Measurements from ENCODE around the gene ZNF750.

Gene ZNF750

DNA sequence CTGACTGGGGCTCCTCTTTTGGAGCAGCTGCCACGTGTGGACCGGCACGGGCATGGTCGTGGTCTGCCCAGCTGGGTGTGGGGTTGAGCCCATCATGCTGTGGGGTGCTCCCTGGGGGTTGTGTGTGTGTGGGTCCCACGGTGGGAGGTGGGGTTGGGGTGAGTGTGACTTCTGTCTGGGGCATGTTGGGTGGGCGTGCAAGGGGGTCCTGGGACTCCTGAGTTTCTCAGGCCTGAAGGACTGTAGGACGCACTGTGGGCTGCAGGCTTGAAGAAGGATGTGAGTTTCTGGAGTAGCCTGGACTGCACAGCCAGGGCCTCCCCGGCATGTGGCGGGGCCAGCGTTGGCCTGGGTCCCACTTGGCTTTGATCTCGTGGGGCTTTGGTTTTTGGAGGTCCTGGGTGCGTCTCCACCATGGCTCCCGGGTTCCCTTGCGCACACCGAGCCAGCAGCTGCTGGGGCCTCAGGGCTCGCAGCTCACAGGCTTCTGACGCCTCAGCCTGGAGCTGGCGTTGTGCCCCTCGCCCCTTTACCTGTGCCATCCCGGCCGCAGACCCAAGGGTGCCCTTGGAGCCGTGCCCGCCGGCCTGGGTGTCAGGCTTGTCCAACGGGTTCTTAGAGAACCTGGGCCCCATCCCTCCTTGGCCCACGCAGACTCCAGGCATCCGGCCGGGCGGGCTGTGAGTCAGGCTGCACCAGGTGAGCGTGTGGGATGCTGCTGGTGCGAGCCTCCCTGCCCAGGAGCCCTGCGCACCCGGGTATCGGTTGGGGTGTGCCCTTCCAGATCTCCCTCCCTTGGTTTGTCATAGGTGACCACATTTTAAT, 34.4 kb upstream of the ZNF750 start:
- DNase-seq: no peak
- in situ Hi-C loops (cut with HindIII; ENCODE audit: low pct_ligation_motif_present, low pct_unique_long_range_greater_than_20kb, low sequenced_read_pairs): no loop called here

DNA sequence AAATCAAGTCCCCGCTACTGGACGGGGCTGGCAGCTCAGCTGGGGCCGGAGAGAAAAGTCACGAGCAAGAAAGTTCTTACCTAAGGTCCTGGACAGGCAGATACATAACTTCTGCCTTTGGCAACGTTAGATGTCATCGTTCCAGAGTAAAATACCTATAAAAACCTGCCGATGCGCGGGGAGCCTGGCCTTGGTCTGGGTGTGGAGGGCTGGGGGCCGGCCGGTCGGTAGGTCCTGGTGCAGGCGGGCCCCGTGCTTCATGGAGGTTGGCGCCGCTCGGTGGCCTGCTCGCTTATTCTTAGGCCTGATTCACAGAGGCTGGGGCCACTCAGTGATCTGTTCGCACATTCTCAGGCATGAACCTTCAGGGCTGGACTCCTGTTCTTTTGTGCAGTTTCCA, 33.7 kb upstream of the ZNF750 start:
- DNase-seq: no peak
- in situ Hi-C loops (cut with HindIII; ENCODE audit: low pct_ligation_motif_present, low pct_unique_long_range_greater_than_20kb, low sequenced_read_pairs): no loop called here

DNA sequence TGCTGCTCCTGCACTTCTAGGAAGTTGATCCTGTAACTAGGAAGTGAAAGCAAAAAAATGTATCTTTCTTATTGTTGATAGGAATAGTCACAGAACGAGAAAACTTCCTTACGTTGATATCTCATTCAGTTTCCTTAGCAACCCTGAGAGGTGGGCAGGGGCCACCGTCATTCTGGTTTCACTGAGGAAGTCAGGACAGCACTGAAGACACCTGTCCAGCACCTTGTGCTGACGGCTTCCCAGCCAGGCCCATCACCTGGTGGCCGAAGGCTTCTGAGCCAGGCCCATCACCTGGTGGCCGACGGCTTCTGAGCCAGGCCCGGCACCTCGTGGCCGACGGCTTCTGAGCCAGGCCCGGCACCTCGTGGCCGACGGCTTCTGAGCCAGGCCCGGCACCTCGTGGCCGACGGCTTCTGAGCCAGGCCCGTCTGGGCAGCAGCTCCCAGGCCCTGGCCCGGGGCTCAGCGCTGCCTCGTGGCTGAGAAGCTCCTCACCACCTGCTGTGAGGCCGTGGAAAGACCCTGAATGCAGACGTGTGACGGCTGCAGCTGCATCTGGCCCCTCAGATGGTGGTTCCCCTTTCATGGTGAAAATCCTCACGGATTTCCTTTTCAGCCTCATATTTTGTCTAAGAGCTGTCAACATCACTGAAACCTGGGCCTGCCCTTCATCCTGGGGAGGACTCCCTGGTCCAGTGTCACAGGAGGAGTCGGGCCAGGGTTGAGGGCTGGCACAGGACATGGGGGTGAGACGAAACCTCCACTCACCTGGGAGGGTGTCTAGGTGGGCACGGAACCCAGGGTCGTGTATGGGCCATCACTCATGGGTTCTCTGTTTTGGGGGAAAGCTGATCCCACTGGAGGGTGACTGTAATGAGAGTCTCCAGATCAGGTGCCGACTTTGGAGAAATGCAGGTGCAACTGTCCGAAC, 33.0 kb upstream of the ZNF750 start:
- no peak for DNase-seq
- in situ Hi-C loops (cut with HindIII; ENCODE audit: low pct_ligation_motif_present, low pct_unique_long_range_greater_than_20kb, low sequenced_read_pairs): no loop called here

GRCh38 chr17:82871776-82872561, 32.1 kb upstream of the ZNF750 start:
- no peak for DNase-seq
- in situ Hi-C loops (cut with HindIII; ENCODE audit: low pct_ligation_motif_present, low pct_unique_long_range_greater_than_20kb, low sequenced_read_pairs): no loop called here

- peak; percentile 4 for DNase-seq
- in situ Hi-C loops (cut with HindIII; ENCODE audit: low pct_ligation_motif_present, low pct_unique_long_range_greater_than_20kb, low sequenced_read_pairs): no loop called here
Observed at GRCh38 chr17:82871056-82871775, 31.4 kb upstream of the ZNF750 start.

GRCh38 chr17:82870541-82870940, 30.7 kb upstream of the ZNF750 start:
- no peak for DNase-seq
- in situ Hi-C loops (cut with HindIII; ENCODE audit: low pct_ligation_motif_present, low pct_unique_long_range_greater_than_20kb, low sequenced_read_pairs): no loop called here

DNA sequence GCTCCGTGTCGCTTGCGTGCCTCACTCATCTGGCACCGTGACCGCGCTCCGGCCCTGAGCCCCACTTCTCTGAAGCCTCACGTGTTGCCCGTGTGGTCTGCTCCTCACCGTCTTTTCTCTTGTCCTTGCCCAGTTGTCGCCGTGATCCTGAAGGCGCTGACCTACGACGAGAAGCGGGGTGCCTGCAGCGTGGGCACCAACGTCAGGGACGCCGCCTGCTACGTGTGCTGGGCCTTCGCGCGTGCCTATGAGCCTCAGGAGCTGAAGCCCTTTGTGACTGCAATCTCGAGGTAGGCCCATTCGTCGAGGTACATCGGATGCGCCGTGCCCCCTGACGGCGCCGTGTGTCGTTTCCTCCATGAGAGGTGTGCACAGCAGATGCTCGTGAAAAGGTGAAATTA, 30.3 kb upstream of the ZNF750 start:
- DNase-seq: no peak
- in situ Hi-C loops (cut with HindIII; ENCODE audit: low pct_ligation_motif_present, low pct_unique_long_range_greater_than_20kb, low sequenced_read_pairs): no loop called here

GRCh38 chr17:82869536-82869935, 29.7 kb upstream of the ZNF750 start:
- no peak for DNase-seq
- in situ Hi-C loops (cut with HindIII; ENCODE audit: low pct_ligation_motif_present, low pct_unique_long_range_greater_than_20kb, low sequenced_read_pairs): no loop called here

GRCh38 chr17:82868715-82869131, 28.9 kb upstream of the ZNF750 start:
- DNase-seq: no peak

GRCh38 chr17:82867763-82868325, 28.0 kb upstream of the ZNF750 start:
- DNase-seq: no peak
- in situ Hi-C loops (cut with HindIII; ENCODE audit: low pct_ligation_motif_present, low pct_unique_long_range_greater_than_20kb, low sequenced_read_pairs): no loop called here

More at GRCh38 chr17:82868715-82869131, 28.9 kb upstream of the ZNF750 start:
- in situ Hi-C loops (cut with HindIII; ENCODE audit: low pct_ligation_motif_present, low pct_unique_long_range_greater_than_20kb, low sequenced_read_pairs): no loop called here

DNA sequence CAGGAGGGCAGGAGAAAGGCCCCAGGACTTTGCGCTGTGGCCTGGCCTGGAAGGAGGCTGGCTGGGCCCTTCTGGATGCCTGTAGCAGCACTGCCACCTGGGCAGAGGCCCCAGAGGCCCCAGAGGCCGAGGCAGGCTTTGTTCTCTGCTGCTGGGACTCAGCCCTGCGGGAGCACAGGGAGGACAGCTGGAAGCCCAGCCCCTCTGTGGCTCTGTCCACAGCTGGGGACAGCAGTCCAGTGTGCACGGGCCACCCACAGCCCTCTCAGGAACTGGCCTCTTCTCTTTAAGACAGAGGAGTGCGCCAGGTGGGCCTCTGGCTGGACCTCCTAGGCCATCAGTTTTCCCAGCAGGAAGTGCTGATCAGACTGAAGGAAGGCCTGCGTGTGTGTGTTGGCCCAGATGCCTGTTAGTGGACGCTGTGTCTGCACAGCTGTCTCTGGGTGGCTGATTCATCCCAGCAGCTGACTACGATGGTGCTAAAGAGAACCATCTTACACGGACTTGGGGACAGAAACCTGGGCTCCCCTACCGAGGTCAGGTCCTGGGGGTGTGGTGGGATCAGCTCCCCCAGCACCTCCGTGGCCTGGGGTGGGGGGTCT, 26.9 kb upstream of the ZNF750 start:
- in situ Hi-C loops (cut with HindIII; ENCODE audit: low pct_ligation_motif_present, low pct_unique_long_range_greater_than_20kb, low sequenced_read_pairs): no loop called here
- DNase-seq: no peak

- in situ Hi-C loops (cut with HindIII; ENCODE audit: low pct_ligation_motif_present, low pct_unique_long_range_greater_than_20kb, low sequenced_read_pairs): no loop called here
Observed at GRCh38 chr17:82865774-82866395, 26.1 kb upstream of the ZNF750 start.

DNA sequence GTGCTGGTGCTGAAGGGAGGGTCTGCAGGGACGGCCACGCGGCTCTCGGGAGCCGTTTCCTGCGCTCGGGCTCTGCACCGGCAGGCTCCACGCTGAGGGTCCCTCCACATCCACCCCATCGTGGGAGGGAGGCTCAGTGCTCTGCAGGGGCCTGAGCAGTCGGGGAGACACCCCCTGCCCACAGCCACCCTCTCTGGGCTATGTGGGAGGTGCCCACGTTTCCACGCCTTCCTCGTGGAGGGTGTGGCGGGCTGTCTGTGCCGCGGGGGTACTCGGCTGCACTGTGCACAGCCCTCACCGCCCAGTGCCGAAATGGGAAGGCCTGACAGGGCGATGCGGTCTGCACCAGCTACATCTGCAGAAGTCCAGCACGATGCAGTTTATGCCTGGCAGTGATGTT, 25.5 kb upstream of the ZNF750 start:
- DNase-seq: no peak
- in situ Hi-C loops (cut with HindIII; ENCODE audit: low pct_ligation_motif_present, low pct_unique_long_range_greater_than_20kb, low sequenced_read_pairs): no loop called here

More at GRCh38 chr17:82865774-82866395, 26.1 kb upstream of the ZNF750 start:
- DNase-seq: no peak

DNA sequence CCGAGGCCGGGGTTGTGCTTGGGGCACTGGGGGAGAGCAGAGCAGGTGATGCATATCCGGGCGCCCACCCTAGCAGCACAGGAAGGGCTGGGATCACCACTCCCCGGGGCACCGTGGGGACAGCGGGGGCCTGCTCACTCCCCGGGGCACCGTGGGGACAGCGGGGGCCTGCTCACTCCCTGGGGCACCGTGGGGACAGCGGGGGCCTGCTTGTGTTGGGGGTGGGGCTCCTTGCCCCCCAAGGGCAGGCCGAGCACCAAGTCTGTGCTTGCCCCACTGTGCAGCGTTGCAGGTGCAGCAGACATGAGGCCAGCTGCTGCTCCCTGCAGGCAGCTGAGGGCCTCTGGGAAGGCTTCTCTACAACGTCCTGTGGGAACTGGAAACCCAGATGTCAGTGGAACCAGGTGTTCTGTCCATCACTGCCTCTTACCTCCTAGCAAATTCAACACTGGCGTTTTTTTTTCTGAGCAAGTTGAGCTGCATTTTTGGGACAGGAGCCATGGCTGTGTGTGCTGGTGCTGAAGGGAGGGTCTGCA, 25.0 kb upstream of the ZNF750 start:
- no peak for DNase-seq
- in situ Hi-C loops (cut with HindIII; ENCODE audit: low pct_ligation_motif_present, low pct_unique_long_range_greater_than_20kb, low sequenced_read_pairs): no loop called here

DNA sequence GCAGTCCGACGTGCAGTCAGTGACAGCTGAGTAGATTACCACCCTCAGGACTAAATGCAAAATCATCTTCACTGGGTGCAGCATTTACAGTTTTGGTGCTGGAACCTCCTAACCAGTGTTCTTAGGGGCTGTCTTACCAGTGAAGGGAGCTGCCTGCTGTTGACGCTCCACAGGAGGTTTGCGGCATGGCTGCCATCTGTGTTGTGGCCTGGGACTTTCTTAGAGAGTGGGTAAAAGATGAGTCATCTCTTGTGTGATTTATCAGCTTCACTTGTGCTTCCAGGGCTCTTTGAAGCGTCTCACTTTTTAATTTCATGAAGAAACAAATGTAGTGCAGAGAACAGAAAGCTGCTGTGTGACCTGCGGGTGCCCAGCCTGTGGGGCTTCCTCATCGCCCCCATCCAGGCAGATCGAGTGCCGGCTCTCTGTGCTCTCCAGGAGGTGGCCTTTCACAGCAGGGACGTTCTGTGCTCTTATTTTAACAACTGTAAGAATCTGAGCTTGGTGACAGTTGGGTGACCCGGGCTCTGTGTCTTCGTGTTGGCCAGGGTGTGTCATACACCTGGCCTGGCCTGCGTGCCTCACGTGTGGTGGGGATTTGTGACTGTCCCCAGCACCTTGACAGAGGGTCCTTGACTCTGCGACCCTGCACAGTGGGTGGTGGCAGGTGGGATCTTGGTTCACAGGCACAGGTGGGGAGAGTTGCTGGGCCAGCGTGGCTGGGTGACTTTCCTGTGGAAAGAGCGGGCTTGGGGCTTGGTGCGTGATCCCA, 24.3 kb upstream of the ZNF750 start:
- in situ Hi-C loops (cut with HindIII; ENCODE audit: low pct_ligation_motif_present, low pct_unique_long_range_greater_than_20kb, low sequenced_read_pairs): no loop called here
- peak; percentile 85 for DNase-seq

DNA sequence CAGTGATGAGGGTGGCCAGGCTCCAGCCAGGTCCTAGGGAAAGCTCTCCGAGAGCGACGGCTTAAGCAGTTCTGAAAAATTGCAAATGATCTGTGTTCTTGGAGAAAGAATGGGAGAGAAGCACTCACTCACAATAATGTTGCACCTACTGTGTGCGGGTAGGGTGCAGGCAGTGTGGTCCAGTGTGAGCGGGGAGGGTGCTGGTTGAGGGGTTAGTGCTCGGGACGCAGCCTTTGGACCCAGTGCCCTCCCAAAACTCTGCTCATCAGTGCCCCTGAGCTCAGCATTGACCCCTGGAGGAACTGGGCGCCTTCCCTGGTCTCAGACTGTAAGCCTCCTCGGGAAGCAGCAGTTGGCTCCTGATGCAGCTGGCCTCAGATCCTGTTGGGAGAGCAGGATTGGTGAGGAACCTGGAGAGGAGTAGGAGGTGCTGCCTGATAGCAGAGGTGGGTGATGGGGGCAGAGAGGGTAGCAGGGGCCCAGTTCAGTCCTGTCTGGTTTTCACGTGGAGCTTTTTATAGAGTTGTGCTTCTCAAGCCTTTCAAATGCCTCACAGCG, 23.6 kb upstream of the ZNF750 start:
- in situ Hi-C loops (cut with HindIII; ENCODE audit: low pct_ligation_motif_present, low pct_unique_long_range_greater_than_20kb, low sequenced_read_pairs): no loop called here
- no peak for DNase-seq
